Stimulated activated naive CD8-positive, alpha-beta T cell treated with anti-CD3 and anti-CD28 coated beads, Interleukin-15, Interleukin-2, amounts not matched to agents 100 ng/mL and 50 ng/mL, for 24 hours (primary cell): ENCODE data around the gene SLC47A1.
"Not testable (repeated sequence)": the region's sequence is repeated elsewhere in the genome, so short reads cannot be mapped to it uniquely, and the experiment has no call there.

Experiments
- H3K27ac Mint-ChIP-seq: one replicate; pipeline ENCODE4 v1.8.0; 2021; ENCODE audit warnings: mild to moderate bottlenecking, mixed read lengths
- H3K27me3 Mint-ChIP-seq: one replicate; pipeline ENCODE4 v1.8.0; 2021; ENCODE audit warnings: mixed read lengths
- H3K36me3 Mint-ChIP-seq: one replicate; pipeline ENCODE4 v1.8.0; 2021; ENCODE audit warnings: low read depth, mixed read lengths
- H3K4me1 Mint-ChIP-seq: one replicate; pipeline ENCODE4 v1.8.0; 2021; ENCODE audit warnings: low read depth, mixed read lengths
- H3K4me3 Mint-ChIP-seq: one replicate; pipeline ENCODE4 v1.8.0; 2021; ENCODE audit warnings: mild to moderate bottlenecking, mixed read lengths
- H3K9me3 Mint-ChIP-seq: one replicate; pipeline ENCODE4 v1.8.0; 2021; ENCODE audit warnings: mixed read lengths

The SLC47A1 gene, protein sequence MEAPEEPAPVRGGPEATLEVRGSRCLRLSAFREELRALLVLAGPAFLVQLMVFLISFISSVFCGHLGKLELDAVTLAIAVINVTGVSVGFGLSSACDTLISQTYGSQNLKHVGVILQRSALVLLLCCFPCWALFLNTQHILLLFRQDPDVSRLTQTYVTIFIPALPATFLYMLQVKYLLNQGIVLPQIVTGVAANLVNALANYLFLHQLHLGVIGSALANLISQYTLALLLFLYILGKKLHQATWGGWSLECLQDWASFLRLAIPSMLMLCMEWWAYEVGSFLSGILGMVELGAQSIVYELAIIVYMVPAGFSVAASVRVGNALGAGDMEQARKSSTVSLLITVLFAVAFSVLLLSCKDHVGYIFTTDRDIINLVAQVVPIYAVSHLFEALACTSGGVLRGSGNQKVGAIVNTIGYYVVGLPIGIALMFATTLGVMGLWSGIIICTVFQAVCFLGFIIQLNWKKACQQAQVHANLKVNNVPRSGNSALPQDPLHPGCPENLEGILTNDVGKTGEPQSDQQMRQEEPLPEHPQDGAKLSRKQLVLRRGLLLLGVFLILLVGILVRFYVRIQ

GRCh38 chr17:19533718-19534561, at the start of gene SLC47A1:
TSS of gene SLC47A1 (plus strand) at chr17:19533854. CDS start at chr17:19533940, 86 bp downstream.
- Mint-ChIP-seq H3K27ac (no peak within 1 kb of the TSS), H3K36me3 (no peaks in the 10 kb centered on the region), H3K4me3 (peak within 1 kb of the TSS; percentile 60), H3K27me3 (peaks cover 53% of the 10 kb centered on the region), H3K4me1 (peaks cover 13% of the 10 kb centered on the region), H3K9me3 (no peaks in the 10 kb centered on the region)

DNA sequence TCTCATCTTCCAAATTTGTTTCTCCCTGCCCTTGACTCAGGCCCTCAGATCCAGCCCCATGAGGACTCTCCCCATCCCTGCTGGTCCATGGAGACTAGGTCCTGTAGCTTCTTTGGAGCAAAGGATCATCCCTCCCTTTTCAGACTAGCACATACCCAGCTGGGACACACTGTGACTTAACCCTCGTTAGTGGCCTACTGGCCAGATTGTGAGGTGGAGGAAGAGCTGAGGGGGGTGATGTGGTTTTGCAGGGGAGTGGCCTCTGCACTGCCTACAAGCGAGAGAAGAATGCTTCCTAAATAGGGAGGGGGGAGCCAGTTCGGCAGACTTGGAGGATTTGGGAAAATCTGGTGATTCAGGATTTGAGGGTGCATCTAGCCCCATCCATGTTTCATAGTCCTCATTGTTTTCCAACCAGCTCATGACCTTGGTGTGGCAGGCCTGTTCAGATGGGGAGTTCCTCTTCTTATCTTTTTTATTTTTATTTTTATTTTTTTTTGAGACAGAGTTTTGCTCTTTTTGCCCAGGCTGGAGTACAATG, 47.8 kb upstream of the SLC47A1 start:
- Mint-ChIP-seq H3K36me3 (no peaks in the 10 kb centered on the region), H3K27me3 (peaks cover 2% of the 10 kb centered on the region), H3K4me1 (no peaks in the 10 kb centered on the region), H3K4me3 (no peak overlapping the region), H3K27ac (no peak overlapping the region), H3K9me3 (no peaks in the 10 kb centered on the region)

DNA sequence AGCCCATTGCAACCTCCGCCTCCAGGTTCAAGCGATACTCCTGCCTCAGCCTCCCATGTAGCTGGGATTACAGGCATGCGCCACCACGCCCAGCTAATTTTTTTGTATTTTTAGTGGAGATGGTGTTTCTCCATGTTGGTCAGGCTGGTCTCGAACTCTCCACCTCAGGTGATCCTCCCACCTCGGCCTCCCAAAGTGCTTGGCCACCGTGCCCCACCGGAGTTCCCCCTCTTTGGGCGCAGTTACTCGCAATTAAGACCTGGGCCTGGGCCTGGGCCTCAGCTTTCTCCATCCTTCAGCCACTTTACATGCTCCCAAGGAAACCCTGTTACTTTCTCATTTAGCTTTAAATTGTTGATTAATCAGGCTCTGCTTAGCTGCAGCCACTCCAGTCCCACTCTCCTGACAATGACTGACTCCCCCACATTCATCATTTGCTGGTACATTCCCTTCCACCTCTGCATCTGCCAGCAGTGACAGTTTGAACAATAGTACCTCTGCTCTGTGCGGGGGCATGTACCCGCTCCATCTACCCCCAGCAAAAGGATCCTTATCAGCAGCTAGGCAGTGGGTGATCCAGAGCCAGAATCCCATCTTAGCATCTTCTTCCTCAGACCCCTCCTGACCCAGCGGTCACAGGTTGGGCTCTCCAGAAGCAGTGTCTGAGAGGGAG, 47.2 kb upstream of the SLC47A1 start:
- no peaks in the 10 kb centered on the region for H3K4me1 Mint-ChIP-seq
- H3K27me3 Mint-ChIP-seq: peaks cover 3% of the 10 kb centered on the region

DNA sequence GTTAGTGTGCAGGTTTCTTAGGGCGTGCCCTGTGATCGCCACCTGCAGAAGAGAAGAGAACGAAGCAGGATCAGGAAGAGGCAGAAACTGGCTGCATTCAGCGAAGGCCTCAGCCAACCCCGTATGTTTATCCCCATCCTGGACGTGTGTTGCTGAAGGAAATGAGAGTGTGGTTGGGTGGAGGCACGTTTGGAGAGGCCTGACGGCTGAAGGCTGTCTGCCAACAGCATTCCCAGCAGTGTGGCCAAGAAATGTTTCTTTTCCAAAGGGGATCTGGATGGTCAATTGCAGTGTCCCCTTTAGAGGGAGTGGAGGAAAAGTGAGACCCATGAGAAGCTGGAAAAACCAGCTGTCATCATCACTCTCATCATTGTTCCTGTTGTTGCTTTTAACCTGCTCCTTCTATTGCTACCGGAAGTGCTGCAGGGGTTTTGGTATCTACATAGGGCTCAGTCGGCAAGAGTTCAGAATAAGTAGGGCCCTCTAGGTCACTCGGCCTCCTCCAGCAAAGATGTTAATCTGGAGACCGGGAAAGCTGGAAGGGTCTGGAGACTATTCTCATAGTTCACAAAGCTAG, 46.5 kb upstream of the SLC47A1 start:
- Mint-ChIP-seq H3K36me3 (no peaks in the 10 kb centered on the region), H3K27ac (no peak overlapping the region), H3K9me3 (no peaks in the 10 kb centered on the region), H3K4me3 (no peak overlapping the region), H3K27me3 (peaks cover 3% of the 10 kb centered on the region), H3K4me1 (no peaks in the 10 kb centered on the region)

More for the DNA sequence above, 47.2 kb upstream of the SLC47A1 start:
- no peaks in the 10 kb centered on the region for H3K9me3 Mint-ChIP-seq
- H3K4me3 Mint-ChIP-seq: no peak overlapping the region
- no peak overlapping the region for H3K27ac Mint-ChIP-seq
- H3K36me3 Mint-ChIP-seq: no peaks in the 10 kb centered on the region

DNA sequence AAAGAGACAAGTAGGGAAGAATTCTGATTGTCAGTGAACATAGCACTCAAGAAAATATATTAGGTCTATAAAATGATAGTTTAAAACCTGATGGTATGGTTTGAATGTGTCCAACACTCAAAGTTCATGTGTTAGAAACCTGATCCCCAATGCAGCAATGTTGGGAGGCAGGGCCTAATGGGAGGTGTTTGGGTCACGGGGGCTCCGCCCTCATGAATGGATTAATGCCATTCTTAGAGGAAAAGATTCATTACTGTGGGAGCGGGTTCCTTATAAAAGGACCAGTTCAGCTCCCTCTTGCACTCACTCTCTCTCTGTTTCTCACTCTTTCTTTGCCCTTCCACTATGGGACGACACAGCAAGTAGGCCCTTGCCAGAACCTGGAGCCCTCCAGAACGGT, 41.5 kb upstream of the SLC47A1 start:
- Mint-ChIP-seq H3K4me3 (no peak overlapping the region), H3K36me3 (no peaks in the 10 kb centered on the region), H3K9me3 (no peaks in the 10 kb centered on the region), H3K27ac (no peak overlapping the region), H3K27me3 (peaks cover 6% of the 10 kb centered on the region), H3K4me1 (peaks cover 4% of the 10 kb centered on the region)

- Mint-ChIP-seq H3K4me1 (peaks cover 4% of the 10 kb centered on the region), H3K9me3 (no peaks in the 10 kb centered on the region), H3K27me3 (peaks cover 6% of the 10 kb centered on the region), H3K4me3 (no peak overlapping the region), H3K27ac (no peak overlapping the region), H3K36me3 (no peaks in the 10 kb centered on the region)
Observed at GRCh38 chr17:19494961-19495806, 38.5 kb upstream of the SLC47A1 start.

DNA sequence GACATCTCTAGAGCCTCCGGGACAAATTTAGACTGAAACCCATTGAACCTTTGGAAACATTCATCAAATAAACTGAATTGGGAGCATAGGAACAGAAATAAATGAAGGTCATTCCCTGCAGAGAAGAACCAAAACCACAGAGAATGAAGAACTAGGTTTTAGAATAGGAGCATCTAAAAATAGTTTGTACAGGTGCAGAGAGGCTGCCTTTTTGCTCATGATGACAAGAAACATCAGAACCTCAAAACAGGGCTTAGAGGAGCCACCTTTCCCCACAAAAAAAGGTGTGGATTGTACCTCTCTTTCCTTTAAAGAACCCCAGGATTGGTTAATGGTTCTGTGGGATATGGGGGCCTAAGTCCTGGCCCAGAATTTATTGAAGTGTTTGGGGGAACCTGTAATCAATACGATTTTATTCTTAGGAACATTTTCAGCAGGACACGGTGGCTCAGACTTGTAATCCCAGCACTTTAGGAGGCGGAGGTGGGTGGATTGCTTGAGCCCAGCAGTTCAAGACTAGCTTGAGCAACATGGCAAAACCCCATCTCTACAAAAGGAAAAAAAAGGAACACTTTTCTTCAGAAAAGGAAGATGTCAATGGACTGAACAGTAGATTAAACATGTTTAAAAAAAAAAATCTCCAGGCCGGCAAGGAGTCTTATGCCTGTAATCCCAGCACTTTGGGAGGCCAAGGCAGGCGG, 37.7 kb upstream of the SLC47A1 start:
- Mint-ChIP-seq H3K4me3 (no peak overlapping the region), H3K9me3 (no peaks in the 10 kb centered on the region), H3K36me3 (no peaks in the 10 kb centered on the region), H3K27ac (no peak overlapping the region), H3K27me3 (peaks cover 3% of the 10 kb centered on the region), H3K4me1 (peaks cover 4% of the 10 kb centered on the region)

GRCh38 chr17:19497624-19498023, 36.0 kb upstream of the SLC47A1 start:
- no peaks in the 10 kb centered on the region for H3K9me3 Mint-ChIP-seq
- no peaks in the 10 kb centered on the region for H3K36me3 Mint-ChIP-seq
- no peak overlapping the region for H3K27ac Mint-ChIP-seq
- peaks cover 5% of the 10 kb centered on the region for H3K4me1 Mint-ChIP-seq
- H3K4me3 Mint-ChIP-seq: no peak overlapping the region
- peaks cover under 1% of the 10 kb centered on the region for H3K27me3 Mint-ChIP-seq

DNA sequence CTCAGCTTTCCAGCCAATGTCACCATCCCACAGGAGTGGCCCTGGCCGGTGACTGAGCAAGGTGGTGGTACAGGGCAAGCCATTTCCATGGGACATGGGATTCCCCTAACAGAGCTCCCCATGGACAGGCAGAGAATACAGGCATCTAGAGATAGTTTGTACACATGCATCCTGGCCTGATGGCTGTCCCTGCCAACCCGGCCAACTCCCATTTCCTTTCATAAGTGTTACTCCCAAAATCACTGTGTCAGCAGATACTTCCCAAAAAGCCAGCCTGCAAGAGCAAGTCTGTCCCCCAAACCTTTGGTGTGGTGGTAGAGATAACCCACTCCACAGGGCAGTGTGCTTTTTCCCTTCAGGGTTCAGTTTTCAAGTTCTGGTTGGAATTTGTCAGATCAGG, 32.4 kb upstream of the SLC47A1 start:
- no peak overlapping the region for H3K4me3 Mint-ChIP-seq
- H3K27me3 Mint-ChIP-seq: peaks cover 4% of the 10 kb centered on the region
- peaks cover 3% of the 10 kb centered on the region for H3K4me1 Mint-ChIP-seq
- no peaks in the 10 kb centered on the region for H3K36me3 Mint-ChIP-seq
- no peak overlapping the region for H3K27ac Mint-ChIP-seq
- H3K9me3 Mint-ChIP-seq: no peaks in the 10 kb centered on the region

GRCh38 chr17:19502517-19502916, 31.1 kb upstream of the SLC47A1 start:
- no peak overlapping the region for H3K4me3 Mint-ChIP-seq
- H3K27ac Mint-ChIP-seq: no peak overlapping the region
- H3K27me3 Mint-ChIP-seq: peaks cover 4% of the 10 kb centered on the region
- H3K9me3 Mint-ChIP-seq: no peaks in the 10 kb centered on the region
- no peaks in the 10 kb centered on the region for H3K36me3 Mint-ChIP-seq
- H3K4me1 Mint-ChIP-seq: peaks cover 3% of the 10 kb centered on the region

GRCh38 chr17:19505561-19505960, 28.1 kb upstream of the SLC47A1 start:
- not testable (repeated sequence) for H3K4me3 Mint-ChIP-seq, H3K36me3 Mint-ChIP-seq, H3K27ac Mint-ChIP-seq, H3K27me3 Mint-ChIP-seq, H3K9me3 Mint-ChIP-seq
- H3K4me1 Mint-ChIP-seq: peaks cover 14% of the 10 kb centered on the region

GRCh38 chr17:19507775-19508576, 25.7 kb upstream of the SLC47A1 start:
- Mint-ChIP-seq H3K4me1 (peaks cover 11% of the 10 kb centered on the region), H3K27ac (peak overlapping the region; percentile 94)

GRCh38 chr17:19508577-19508867, 25.1 kb upstream of the SLC47A1 start:
- Mint-ChIP-seq H3K27ac (peak overlapping the region; percentile 37), H3K4me1 (peaks cover 11% of the 10 kb centered on the region), H3K36me3 (peaks cover 4% of the 10 kb centered on the region), H3K9me3 (no peaks in the 10 kb centered on the region), H3K4me3 (peak overlapping the region; percentile 84), H3K27me3 (peaks cover 7% of the 10 kb centered on the region)

More at GRCh38 chr17:19507775-19508576, 25.7 kb upstream of the SLC47A1 start:
- Mint-ChIP-seq H3K27me3 (peaks cover 7% of the 10 kb centered on the region), H3K36me3 (peaks cover 4% of the 10 kb centered on the region), H3K4me3 (peak overlapping the region; percentile 84), H3K9me3 (no peaks in the 10 kb centered on the region)
